Measurements from ENCODE around the gene RASA3. TPM values are rescaled to one million over a fixed set of nuclear protein-coding genes. Genes with fewer than 3 reads are reported as not detected.

The RASA3 gene
- total and polyA plus RNA-seq, 2 of the 8 experiments (the other 6 are each of a cell fraction or from before 2014, with no cell fraction given): 7.5 to 21.9 TPM

GRCh38 chr13:113937073-113937472, 195.3 kb downstream of the RASA3 start:
- H4K5ac ChIP-seq (ENCODE audit: insufficient read length, low read depth, low read length): no peak overlapping the region
- H3K14ac ChIP-seq (ENCODE audit: insufficient read length): no peak overlapping the region
- no peak for FAIRE-seq
- no peaks in the 10 kb centered on the region for H3K79me1 ChIP-seq (ENCODE audit: low read depth, low read length)
- no peak overlapping the region for H2BK5ac ChIP-seq (ENCODE audit: low read depth, low read length)
- no peaks in the 10 kb centered on the region for H3K79me2 ChIP-seq (ENCODE audit: control insufficient read depth in 1 of 2, insufficient read depth in 2 of 2, low read length in 2 of 2)
- H2BK20ac ChIP-seq (ENCODE audit: low read length): no peak overlapping the region
- peaks cover 0 to 2% (median 0%) of the 10 kb centered on the region in 4 experiments; a peak in 3 of 7 replicates for H3K4me1 ChIP-seq (replicated peaks in 1 of 4; ENCODE audit: control insufficient read depth in 3 of 4, insufficient read depth in 4 of 4, low read length in 3 of 4)
- H3K56ac ChIP-seq (replicated peaks; ENCODE audit: insufficient read length, low read depth, low read length): no peak overlapping the region
- H3K23me2 ChIP-seq (ENCODE audit: low read depth, low read length): no peaks in the 10 kb centered on the region
- no peak overlapping the region for H3K4ac ChIP-seq (replicated peaks; ENCODE audit: insufficient read length, low read depth, low read length)
- H3K23ac ChIP-seq (ENCODE audit: insufficient read length): no peak overlapping the region
- H3K4me2 ChIP-seq (ENCODE audit: insufficient read depth in 1 of 2, low read depth in 2 of 2, low read length in 2 of 2): no peak overlapping the region
- H2AK5ac ChIP-seq (ENCODE audit: low read depth, low read length): no peak overlapping the region
- no peak for DNase-seq (ENCODE audit: low read depth in 1 of 2, low spot score in 2 of 2)
- no peak overlapping the region for H3K4me3 ChIP-seq (ENCODE audit: extremely low read depth in 1 of 4, insufficient read depth in 2 of 4, low read depth in 3 of 4, low read length in 4 of 4)
- H2BK15ac ChIP-seq (ENCODE audit: low read length): no peak overlapping the region
- no peak overlapping the region for H3K9ac ChIP-seq (replicated peaks in 1 of 4; ENCODE audit: extremely low read depth in 1 of 4, low read depth in 3 of 4, low read length in 3 of 4)
- no peak overlapping the region for H3K18ac ChIP-seq (ENCODE audit: extremely low read depth, low read length)
- H3K27me3 ChIP-seq (replicated peaks in 1 of 4; ENCODE audit: control insufficient read depth in 3 of 4, extremely low read depth in 1 of 4, insufficient read depth in 3 of 4, low read length in 3 of 4): no peaks in the 10 kb centered on the region; a peak in 1 of 7 replicates
- 90% methylated on average over 12 of the region's 12 CpGs; no CpG with 5 or more reads in 1 of the 2 experiments for WGBS, 2 experiments (ENCODE audit: extremely low coverage in 1 of 2, insufficient coverage in 1 of 2, insufficient read length in 1 of 2, insufficient replicate concordance in 2 of 2, low coverage in 1 of 2, low lambda C conversion rate in 2 of 2, missing lambda C conversion rate in 1 of 2)
- POLR2A ChIA-PET (ENCODE audit: partially characterized antibody): no interaction called here
- no peak overlapping the region for H4K8ac ChIP-seq (ENCODE audit: extremely low read depth, insufficient read depth, low read length)
- no peaks in the 10 kb centered on the region for H3K36me3 ChIP-seq (ENCODE audit: control insufficient read depth in 2 of 4, insufficient read depth in 4 of 4, low read length in 3 of 4)
- H2BK120ac ChIP-seq (replicated peaks; ENCODE audit: low read depth, low read length): no peak overlapping the region
- TF ChIP-seq CHD1 (IDR thresholded peaks at IDR 0.05; ENCODE audit: low read depth, low read length) (no peak), RAD21 (IDR thresholded peaks at IDR 0.05 in 1 of 2, conservative IDR thresholded peaks at IDR 0.05 in 1 of 2; ENCODE audit: low read depth in 2 of 2, low read length in 2 of 2) (no peak)
- H4K20me1 ChIP-seq (replicated peaks in 1 of 2; ENCODE audit: control insufficient read depth in 1 of 2, insufficient read depth in 2 of 2, low read length in 2 of 2): peaks cover 0 to 2% of the 10 kb centered on the region in 2 experiments
- no peak overlapping the region for H2BK12ac ChIP-seq (ENCODE audit: low read depth, low read length)
- no peak overlapping the region for H3K27ac ChIP-seq (ENCODE audit: low read depth, low read length)
- H2AFZ ChIP-seq (ENCODE audit: low read length): no peak overlapping the region
- H3K9me3 ChIP-seq (ENCODE audit: insufficient read depth in 2 of 2, low read depth in 1 of 2, low read length in 1 of 2): no peaks in the 10 kb centered on the region
- CTCF ChIA-PET (ENCODE audit: partially characterized antibody): interaction anchor here (0.6 to 3.3 kb wide), 4 partner anchors 11 to 289 kb away, joined by 3 to 13 read pairs (median 3); no protein-coding TSS in a partner anchor
- H4K91ac ChIP-seq (replicated peaks; ENCODE audit: insufficient read length, low read length): no peak overlapping the region
